ENCODE measurements around the gene LRRK1. TPM values are rescaled to one million over a fixed set of nuclear protein-coding genes. Genes with fewer than 3 reads are reported as not detected.

LRRK1 gene
- total and polyA plus RNA-seq, 2 of the 13 experiments (the other 11 are each of a cell fraction or from before 2014, with no cell fraction given): 0.13 to 1.2 TPM

GRCh38 chr15:101070502-101071273 is 151.5 kb downstream of the LRRK1 start (continued):
- TF ChIP-seq ARID5B (CRISPR knock-in tag; IDR thresholded peaks at IDR 0.05) (peak; percentile 93), ZBTB1 (CRISPR knock-in tag; IDR thresholded peaks at IDR 0.05; ENCODE audit: borderline replicate concordance) (no peak), NFATC3 (CRISPR knock-in tag; IDR thresholded peaks at IDR 0.05) (no peak), NFAT5 (CRISPR knock-in tag; IDR thresholded peaks at IDR 0.05) (no peak), TIGD3 (CRISPR knock-in tag; IDR thresholded peaks at IDR 0.05; ENCODE audit: borderline replicate concordance) (no peak), NCOA1 (CRISPR knock-in tag; IDR thresholded peaks at IDR 0.05) (no peak), MAX (IDR thresholded peaks at IDR 0.05) (peak; percentile 24; the same call in 1 of the 2 replicates), ZSCAN22 (CRISPR knock-in tag; IDR thresholded peaks at IDR 0.05) (no peak), CENPX (CRISPR knock-in tag; IDR thresholded peaks at IDR 0.05) (no peak), TCF7L2 (IDR thresholded peaks at IDR 0.05; ENCODE audit: low read depth, low read length) (no peak), ZZZ3 (CRISPR knock-in tag; IDR thresholded peaks at IDR 0.05; ENCODE audit: borderline replicate concordance) (no peak), ZNF329 (CRISPR knock-in tag; IDR thresholded peaks at IDR 0.05; ENCODE audit: low read depth) (no peak), ZNF652 (CRISPR knock-in tag; IDR thresholded peaks at IDR 0.05; ENCODE audit: borderline replicate concordance, low read depth) (peak; percentile 22; the same call in 1 of the 2 replicates), ZFY (CRISPR knock-in tag; IDR thresholded peaks at IDR 0.05) (peak; percentile 46), EHMT2 (IDR thresholded peaks at IDR 0.05; ENCODE audit: borderline replicate concordance, low read depth, low read length) (no peak; the same call in 1 of the 2 replicates), IKZF4 (CRISPR knock-in tag; IDR thresholded peaks at IDR 0.05; ENCODE audit: borderline replicate concordance, low read depth, not compliant biosample characterization) (peak; percentile 47), SNRNP70 (IDR thresholded peaks at IDR 0.05; ENCODE audit: low read depth, low read length) (no peak), ZNF264 (CRISPR knock-in tag; IDR thresholded peaks at IDR 0.05) (peak; percentile 92), ZNF589 (CRISPR knock-in tag; conservative IDR thresholded peaks at IDR 0.05) (no peak)
